Measurements from ENCODE around the gene TMSB10. TPM values are rescaled to one million over a fixed set of nuclear protein-coding genes. Genes with fewer than 3 reads are reported as not detected.

TMSB10 gene
- total RNA-seq, 1 donor: 3,561 TPM

DNA sequence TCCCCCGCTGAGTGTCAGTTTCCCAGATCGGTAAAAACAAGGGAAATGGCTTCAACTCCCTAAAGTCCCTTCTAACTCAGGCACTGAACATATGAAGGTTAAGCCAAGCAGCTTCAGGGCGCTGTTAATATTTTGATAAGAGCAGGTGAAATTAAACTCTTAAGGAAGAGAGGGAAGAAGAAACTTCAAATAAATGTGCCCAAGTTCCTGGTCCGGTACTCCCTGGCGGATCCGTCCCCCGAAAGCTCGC lies 25.1 kb upstream of the TMSB10 start:
- TF ChIP-seq, protein P1, sequence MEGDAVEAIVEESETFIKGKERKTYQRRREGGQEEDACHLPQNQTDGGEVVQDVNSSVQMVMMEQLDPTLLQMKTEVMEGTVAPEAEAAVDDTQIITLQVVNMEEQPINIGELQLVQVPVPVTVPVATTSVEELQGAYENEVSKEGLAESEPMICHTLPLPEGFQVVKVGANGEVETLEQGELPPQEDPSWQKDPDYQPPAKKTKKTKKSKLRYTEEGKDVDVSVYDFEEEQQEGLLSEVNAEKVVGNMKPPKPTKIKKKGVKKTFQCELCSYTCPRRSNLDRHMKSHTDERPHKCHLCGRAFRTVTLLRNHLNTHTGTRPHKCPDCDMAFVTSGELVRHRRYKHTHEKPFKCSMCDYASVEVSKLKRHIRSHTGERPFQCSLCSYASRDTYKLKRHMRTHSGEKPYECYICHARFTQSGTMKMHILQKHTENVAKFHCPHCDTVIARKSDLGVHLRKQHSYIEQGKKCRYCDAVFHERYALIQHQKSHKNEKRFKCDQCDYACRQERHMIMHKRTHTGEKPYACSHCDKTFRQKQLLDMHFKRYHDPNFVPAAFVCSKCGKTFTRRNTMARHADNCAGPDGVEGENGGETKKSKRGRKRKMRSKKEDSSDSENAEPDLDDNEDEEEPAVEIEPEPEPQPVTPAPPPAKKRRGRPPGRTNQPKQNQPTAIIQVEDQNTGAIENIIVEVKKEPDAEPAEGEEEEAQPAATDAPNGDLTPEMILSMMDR (IDR thresholded peaks at IDR 0.05; ENCODE audit: insufficient read depth, low read depth, low read length): no peak
- H3K4me3 ChIP-seq (ENCODE audit: low read depth, low read length): peak overlapping the region; percentile 59
- DNase-seq (ENCODE audit: low read depth): no peak

DNA sequence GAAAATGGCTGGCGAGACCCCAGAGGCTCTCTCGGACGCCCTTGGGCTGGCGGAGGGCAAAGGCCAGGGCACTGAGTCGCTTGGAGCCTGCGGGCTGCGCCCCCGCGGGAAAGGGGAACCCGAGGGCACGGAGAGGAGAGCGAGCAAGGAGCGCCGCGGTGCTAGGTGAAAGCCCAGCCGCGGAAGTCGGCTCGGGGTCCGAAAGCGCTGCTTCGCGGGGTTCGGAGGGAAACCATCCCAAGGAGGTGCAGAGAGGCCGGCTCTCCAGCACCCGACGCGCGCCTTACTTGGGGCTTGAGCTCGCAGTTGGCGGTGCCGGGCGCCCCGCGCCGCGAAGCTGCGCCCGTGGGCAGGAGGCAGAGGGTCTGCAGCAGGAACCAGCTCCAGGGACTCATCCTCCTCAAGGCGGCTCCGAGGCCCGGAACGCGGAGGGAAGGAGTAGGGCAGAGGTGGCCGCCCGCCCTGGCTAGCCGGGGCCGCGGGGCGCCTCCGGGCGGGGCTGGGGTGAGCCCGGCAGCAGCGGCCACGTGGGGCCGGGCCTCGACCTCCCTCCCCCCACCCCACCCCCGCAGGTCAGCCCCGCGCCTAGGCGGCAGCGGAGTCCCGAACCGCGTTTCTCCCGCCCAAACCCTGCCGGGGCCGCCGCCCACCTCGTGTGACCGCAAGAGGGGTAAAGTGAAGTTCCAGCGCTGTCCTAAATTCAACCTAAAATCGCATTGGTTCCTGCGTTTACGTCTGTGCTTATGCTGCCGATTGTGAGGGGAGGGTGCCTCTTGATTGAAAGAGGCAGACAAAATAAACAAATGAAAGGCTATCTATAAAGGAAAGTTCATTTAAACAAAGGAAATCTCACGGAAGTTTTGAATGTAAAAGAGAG lies 24.6 kb upstream of the TMSB10 start, which contains the start of gene TRABD2A:
Gene TRABD2A (minus strand): TSS at position 440 of the 877 bp plus-strand sequence. CDS start 45 bp downstream, at position 395.
- DNase-seq (ENCODE audit: low read depth): no peak
- TF ChIP-seq, protein P1 (IDR thresholded peaks at IDR 0.05; ENCODE audit: insufficient read depth, low read depth, low read length): no peak
- peak within 1 kb of the TSS; percentile 59 for H3K4me3 ChIP-seq (ENCODE audit: low read depth, low read length)

DNA sequence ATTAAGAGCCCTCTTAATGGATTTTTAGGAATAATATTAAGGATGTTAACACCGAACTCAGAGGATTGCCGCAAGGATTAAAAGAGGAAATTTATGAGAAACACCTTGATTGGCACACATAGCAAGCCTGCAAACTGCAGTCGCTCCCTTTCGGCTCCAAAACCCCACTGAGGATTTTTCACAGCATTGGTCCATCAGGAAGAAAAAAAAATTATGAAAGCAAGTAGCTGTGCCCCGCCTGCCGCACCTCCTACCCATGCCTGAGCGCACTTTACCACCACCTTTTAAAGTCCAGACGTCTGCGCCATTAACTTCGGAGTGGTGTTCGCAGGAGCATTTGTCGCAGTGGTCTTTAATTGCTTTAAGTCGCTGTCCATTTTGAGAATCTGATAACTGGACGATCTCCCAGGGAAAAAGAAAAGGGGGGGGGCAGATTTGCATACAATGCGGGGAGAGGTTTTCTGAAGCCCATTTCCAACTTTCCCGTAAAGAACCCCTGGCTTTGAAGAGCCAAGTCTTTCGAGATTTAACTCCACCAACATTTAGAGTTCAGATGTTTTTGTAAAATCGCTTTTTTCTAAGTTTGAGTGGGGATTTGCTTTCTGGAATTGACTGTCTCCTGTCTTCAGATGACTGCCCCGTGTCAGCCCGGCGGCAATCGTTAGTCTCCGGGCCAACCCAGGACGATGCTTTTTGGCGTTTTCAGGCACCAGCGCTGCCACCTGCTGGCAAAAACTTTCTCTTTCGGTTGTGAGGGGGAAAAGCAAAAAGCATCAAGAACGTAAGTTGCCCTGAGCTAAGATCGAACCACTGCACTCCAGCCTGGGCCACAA lies 23.7 kb upstream of the TMSB10 start:
- peak; percentile 78 for DNase-seq (ENCODE audit: low read depth)
- H3K4me3 ChIP-seq (ENCODE audit: low read depth, low read length): peak overlapping the region; percentile 59
- TF ChIP-seq, protein P1 (IDR thresholded peaks at IDR 0.05; ENCODE audit: insufficient read depth, low read depth, low read length): peak; percentile 75

GRCh38 chr2:84882414-84882738 lies 23.1 kb upstream of the TMSB10 start:
- H3K4me3 ChIP-seq (ENCODE audit: low read depth, low read length): no peak overlapping the region
- TF ChIP-seq, protein P1 (IDR thresholded peaks at IDR 0.05; ENCODE audit: insufficient read depth, low read depth, low read length): no peak
- DNase-seq (ENCODE audit: low read depth): no peak

GRCh38 chr2:84882775-84883550 lies 22.5 kb upstream of the TMSB10 start:
- TF ChIP-seq, protein P1 (IDR thresholded peaks at IDR 0.05; ENCODE audit: insufficient read depth, low read depth, low read length): no peak
- DNase-seq (ENCODE audit: low read depth): no peak
- H3K4me3 ChIP-seq (ENCODE audit: low read depth, low read length): no peak overlapping the region

GRCh38 chr2:84884449-84884848 lies 21.0 kb upstream of the TMSB10 start:
- no peak for DNase-seq (ENCODE audit: low read depth)
- TF ChIP-seq, protein P1 (IDR thresholded peaks at IDR 0.05; ENCODE audit: insufficient read depth, low read depth, low read length): no peak
- H3K4me3 ChIP-seq (ENCODE audit: low read depth, low read length): no peak overlapping the region
